ENCODE data around the gene NRL. TPM values are rescaled to one million over a fixed set of nuclear protein-coding genes. Genes with fewer than 3 reads are reported as not detected.

Gene NRL
- total RNA-seq, 1 experiment from 2014 or later, result 0.66 TPM

DNA sequence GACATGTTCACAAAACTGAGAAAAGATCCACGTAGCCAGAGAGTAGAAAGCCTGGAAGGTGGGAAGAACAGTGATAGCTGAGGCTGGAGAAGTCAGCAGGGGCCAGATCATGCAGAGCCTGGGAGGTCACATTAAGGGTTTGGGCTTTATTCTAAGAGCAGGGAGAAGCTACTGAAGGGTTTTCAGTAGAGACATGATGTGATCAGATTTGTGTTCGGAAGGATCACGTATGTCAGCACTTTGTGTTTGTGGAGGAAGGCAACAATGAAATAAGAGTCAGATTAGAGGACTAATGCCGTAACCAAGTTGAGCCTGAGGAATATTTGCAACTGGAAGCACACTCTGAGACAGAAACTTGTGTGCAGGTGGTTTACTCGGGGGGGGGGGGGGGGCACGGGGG, 24.9 kb downstream of the NRL start:
- Histone ChIP-seq H2AFZ (ENCODE audit: low read depth, low read length, poor library complexity, severe bottlenecking) (no peak overlapping the region), H3K9me2 (ENCODE audit: insufficient read depth) (no peaks in the 10 kb centered on the region), H3K4me1 (ENCODE audit: control insufficient read depth in 1 of 2, insufficient read depth in 2 of 2, low read length in 2 of 2) (peaks cover 9 to 13% of the 10 kb centered on the region in 2 experiments), H3K9me3 (ENCODE audit: control insufficient read depth in 1 of 2, insufficient read depth in 1 of 2, low read depth in 1 of 2, low read length in 2 of 2) (no peaks in the 10 kb centered on the region), H3K4me2 (ENCODE audit: low read length) (no peak overlapping the region), H4K20me1 (ENCODE audit: insufficient read depth) (no peaks in the 10 kb centered on the region), H3K9ac (ENCODE audit: low read length) (no peak overlapping the region), H3K27ac (ENCODE audit: low read depth, low read length) (no peak overlapping the region), H3K36me3 (ENCODE audit: control insufficient read depth in 1 of 2, insufficient read depth in 2 of 2, low read length in 2 of 2) (no peaks in the 10 kb centered on the region), H3K4me3 (replicated peaks in 1 of 2; ENCODE audit: low read depth in 1 of 2, low read length in 2 of 2) (no peak overlapping the region), H3K27me3 (ENCODE audit: insufficient read depth, low read length) (no peaks in the 10 kb centered on the region), H3K79me2 (ENCODE audit: insufficient read depth, low read length) (peaks cover 3% of the 10 kb centered on the region; the same call in 1 of the 2 replicates)
- TF ChIP-seq, protein P1, sequence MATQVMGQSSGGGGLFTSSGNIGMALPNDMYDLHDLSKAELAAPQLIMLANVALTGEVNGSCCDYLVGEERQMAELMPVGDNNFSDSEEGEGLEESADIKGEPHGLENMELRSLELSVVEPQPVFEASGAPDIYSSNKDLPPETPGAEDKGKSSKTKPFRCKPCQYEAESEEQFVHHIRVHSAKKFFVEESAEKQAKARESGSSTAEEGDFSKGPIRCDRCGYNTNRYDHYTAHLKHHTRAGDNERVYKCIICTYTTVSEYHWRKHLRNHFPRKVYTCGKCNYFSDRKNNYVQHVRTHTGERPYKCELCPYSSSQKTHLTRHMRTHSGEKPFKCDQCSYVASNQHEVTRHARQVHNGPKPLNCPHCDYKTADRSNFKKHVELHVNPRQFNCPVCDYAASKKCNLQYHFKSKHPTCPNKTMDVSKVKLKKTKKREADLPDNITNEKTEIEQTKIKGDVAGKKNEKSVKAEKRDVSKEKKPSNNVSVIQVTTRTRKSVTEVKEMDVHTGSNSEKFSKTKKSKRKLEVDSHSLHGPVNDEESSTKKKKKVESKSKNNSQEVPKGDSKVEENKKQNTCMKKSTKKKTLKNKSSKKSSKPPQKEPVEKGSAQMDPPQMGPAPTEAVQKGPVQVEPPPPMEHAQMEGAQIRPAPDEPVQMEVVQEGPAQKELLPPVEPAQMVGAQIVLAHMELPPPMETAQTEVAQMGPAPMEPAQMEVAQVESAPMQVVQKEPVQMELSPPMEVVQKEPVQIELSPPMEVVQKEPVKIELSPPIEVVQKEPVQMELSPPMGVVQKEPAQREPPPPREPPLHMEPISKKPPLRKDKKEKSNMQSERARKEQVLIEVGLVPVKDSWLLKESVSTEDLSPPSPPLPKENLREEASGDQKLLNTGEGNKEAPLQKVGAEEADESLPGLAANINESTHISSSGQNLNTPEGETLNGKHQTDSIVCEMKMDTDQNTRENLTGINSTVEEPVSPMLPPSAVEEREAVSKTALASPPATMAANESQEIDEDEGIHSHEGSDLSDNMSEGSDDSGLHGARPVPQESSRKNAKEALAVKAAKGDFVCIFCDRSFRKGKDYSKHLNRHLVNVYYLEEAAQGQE (IDR thresholded peaks at IDR 0.05; ENCODE audit: low read depth), result no peak
- TF ChIP-seq, protein P2, sequence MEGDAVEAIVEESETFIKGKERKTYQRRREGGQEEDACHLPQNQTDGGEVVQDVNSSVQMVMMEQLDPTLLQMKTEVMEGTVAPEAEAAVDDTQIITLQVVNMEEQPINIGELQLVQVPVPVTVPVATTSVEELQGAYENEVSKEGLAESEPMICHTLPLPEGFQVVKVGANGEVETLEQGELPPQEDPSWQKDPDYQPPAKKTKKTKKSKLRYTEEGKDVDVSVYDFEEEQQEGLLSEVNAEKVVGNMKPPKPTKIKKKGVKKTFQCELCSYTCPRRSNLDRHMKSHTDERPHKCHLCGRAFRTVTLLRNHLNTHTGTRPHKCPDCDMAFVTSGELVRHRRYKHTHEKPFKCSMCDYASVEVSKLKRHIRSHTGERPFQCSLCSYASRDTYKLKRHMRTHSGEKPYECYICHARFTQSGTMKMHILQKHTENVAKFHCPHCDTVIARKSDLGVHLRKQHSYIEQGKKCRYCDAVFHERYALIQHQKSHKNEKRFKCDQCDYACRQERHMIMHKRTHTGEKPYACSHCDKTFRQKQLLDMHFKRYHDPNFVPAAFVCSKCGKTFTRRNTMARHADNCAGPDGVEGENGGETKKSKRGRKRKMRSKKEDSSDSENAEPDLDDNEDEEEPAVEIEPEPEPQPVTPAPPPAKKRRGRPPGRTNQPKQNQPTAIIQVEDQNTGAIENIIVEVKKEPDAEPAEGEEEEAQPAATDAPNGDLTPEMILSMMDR (IDR thresholded peaks at IDR 0.05 in 2 of 3, conservative IDR thresholded peaks at IDR 0.05 in 1 of 3; ENCODE audit: borderline replicate concordance in 1 of 3, insufficient read depth in 1 of 3, low read depth in 2 of 3, low read length in 2 of 3), result no peak
- TF ChIP-seq POLR2A (IDR thresholded peaks at IDR 0.05; ENCODE audit: borderline replicate concordance, extremely low read depth, insufficient read depth, insufficient read length) (no peak), EZH2phosphoT487 (IDR thresholded peaks at IDR 0.05; ENCODE audit: borderline replicate concordance) (no peak), ZFX (IDR thresholded peaks at IDR 0.05) (no peak), CBX3 (IDR thresholded peaks at IDR 0.05; ENCODE audit: low read depth) (no peak), ZNF274 (IDR thresholded peaks at IDR 0.05; ENCODE audit: low read depth, low read length) (no peak), ELF1 (IDR thresholded peaks at IDR 0.05; ENCODE audit: borderline replicate concordance, low read depth) (no peak), YY1 (IDR thresholded peaks at IDR 0.05; ENCODE audit: extremely low read depth, insufficient replicate concordance, low read depth, low read length) (no peak), SP1 (IDR thresholded peaks at IDR 0.05; ENCODE audit: low read depth) (no peak), SRF (IDR thresholded peaks at IDR 0.05; ENCODE audit: low read depth) (no peak), EZH2 (IDR thresholded peaks at IDR 0.05) (no peak), CEBPB (IDR thresholded peaks at IDR 0.05; ENCODE audit: low read depth) (no peak), TCF7L2 (IDR thresholded peaks at IDR 0.05; ENCODE audit: borderline replicate concordance, extremely low read depth, insufficient read depth, insufficient read length) (no peak), RAD21 (IDR thresholded peaks at IDR 0.05; ENCODE audit: low read depth) (no peak), EGR1 (IDR thresholded peaks at IDR 0.05; ENCODE audit: low read depth) (no peak)
- TF ChIP-seq, protein P3, sequence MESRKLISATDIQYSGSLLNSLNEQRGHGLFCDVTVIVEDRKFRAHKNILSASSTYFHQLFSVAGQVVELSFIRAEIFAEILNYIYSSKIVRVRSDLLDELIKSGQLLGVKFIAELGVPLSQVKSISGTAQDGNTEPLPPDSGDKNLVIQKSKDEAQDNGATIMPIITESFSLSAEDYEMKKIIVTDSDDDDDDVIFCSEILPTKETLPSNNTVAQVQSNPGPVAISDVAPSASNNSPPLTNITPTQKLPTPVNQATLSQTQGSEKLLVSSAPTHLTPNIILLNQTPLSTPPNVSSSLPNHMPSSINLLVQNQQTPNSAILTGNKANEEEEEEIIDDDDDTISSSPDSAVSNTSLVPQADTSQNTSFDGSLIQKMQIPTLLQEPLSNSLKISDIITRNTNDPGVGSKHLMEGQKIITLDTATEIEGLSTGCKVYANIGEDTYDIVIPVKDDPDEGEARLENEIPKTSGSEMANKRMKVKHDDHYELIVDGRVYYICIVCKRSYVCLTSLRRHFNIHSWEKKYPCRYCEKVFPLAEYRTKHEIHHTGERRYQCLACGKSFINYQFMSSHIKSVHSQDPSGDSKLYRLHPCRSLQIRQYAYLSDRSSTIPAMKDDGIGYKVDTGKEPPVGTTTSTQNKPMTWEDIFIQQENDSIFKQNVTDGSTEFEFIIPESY (IDR thresholded peaks at IDR 0.05; ENCODE audit: extremely low read depth, insufficient replicate concordance, low read length), result no peak
- no TSS peak for BruUV-seq (replicated peaks)
- ATAC-seq (no peak), DNase-seq (ENCODE audit: low read depth, low spot score) (no peak)
- ChIA-PET POLR2A (interaction anchor here (1.2 to 4.5 kb wide), 2 partner anchors 25 to 32 kb away, joined by 3 to 38 read pairs; partner anchors contain the start of genes DCAF11 and NRL), CTCF (interaction anchor here (1.0 to 6.3 kb wide), 7 partner anchors 9 to 71 kb away, joined by 3 to 149 read pairs (median 9); partner anchors contain the start of genes DCAF11, IRF9, NRL and RNF31), RAD21 (ENCODE audit: low non-redundant PET in 1 of 2, low total read pairs in 2 of 2, uncharacterized antibody in 2 of 2, unreplicated experiment in 2 of 2) (interaction anchor here (2.9 to 4.6 kb wide), 2 partner anchors 32 kb away, joined by 29 to 35 read pairs; no protein-coding TSS in a partner anchor)
- intact Hi-C loops (cut with micrococcal nuclease), result loop anchor here (1.0 to 10.0 kb wide), 2 partner anchors 32 to 105 kb away; partner anchors contain the start of gene DHRS4L2

All from HCT116 (cell line).